ENCODE measurements around the gene RANBP17. TPM values are rescaled to one million over a fixed set of nuclear protein-coding genes. Genes with fewer than 3 reads are reported as not detected.

Gene RANBP17
- total RNA-seq, 2 experiments from 2014 or later, result not detected

GRCh38 chr5:171312129-171312974, 450.5 kb downstream of the RANBP17 start:
- ATAC-seq (ENCODE audit: poor library complexity) (no peak), DNase-seq (no peak)
- no peaks in the 10 kb centered on the region for H3K9me3 Mint-ChIP-seq
- peaks cover 69 to 85% of the 10 kb centered on the region in 2 experiments for H3K27me3 ChIP-seq (ENCODE audit: control insufficient read depth in 1 of 2, insufficient read depth in 2 of 2, low read length in 2 of 2)
- H3K4me3 ChIP-seq (ENCODE audit: low read length), result no peak overlapping the region
- ChIA-PET POLR2A (no interaction called here), CTCF (no interaction called here)
- no peaks in the 10 kb centered on the region for H3K36me3 Mint-ChIP-seq (ENCODE audit: low read depth)
- H3K4me3 Mint-ChIP-seq, result no peak overlapping the region
- no peak overlapping the region for H3K27ac Mint-ChIP-seq
- peaks cover 18% of the 10 kb centered on the region for H3K4me1 Mint-ChIP-seq (ENCODE audit: low read depth)
- H3K27ac ChIP-seq (ENCODE audit: low read depth in 1 of 2, low read length in 2 of 2), result no peak overlapping the region
- no peaks in the 10 kb centered on the region for H3K36me3 ChIP-seq (ENCODE audit: insufficient read depth, low read length)
- TF ChIP-seq CTCF (IDR thresholded peaks at IDR 0.05), result no peak
- peaks cover 0 to 53% of the 10 kb centered on the region in 2 experiments for H3K9me3 ChIP-seq (ENCODE audit: control insufficient read depth in 1 of 2, insufficient read depth in 1 of 2, low read length in 2 of 2)
- H3K27me3 Mint-ChIP-seq, result peaks cover 63% of the 10 kb centered on the region
- H3K4me1 ChIP-seq (ENCODE audit: insufficient read depth, low read length), result peaks cover 46% of the 10 kb centered on the region
- intact Hi-C loops (cut with DNase I, micrococcal nuclease), result no loop called here

- H3K27ac ChIP-seq (ENCODE audit: low read depth in 1 of 2, low read length in 2 of 2), result no peak overlapping the region
- intact Hi-C loops (cut with DNase I, micrococcal nuclease), result no loop called here
- peaks cover 0 to 47% of the 10 kb centered on the region in 2 experiments for H3K9me3 ChIP-seq (ENCODE audit: control insufficient read depth in 1 of 2, insufficient read depth in 1 of 2, low read length in 2 of 2)
- Mint-ChIP-seq H3K9me3 (no peaks in the 10 kb centered on the region), H3K27me3 (peaks cover 67% of the 10 kb centered on the region), H3K27ac (no peak overlapping the region), H3K36me3 (ENCODE audit: low read depth) (no peaks in the 10 kb centered on the region), H3K4me1 (ENCODE audit: low read depth) (peaks cover 18% of the 10 kb centered on the region), H3K4me3 (peak overlapping the region; percentile 20)
- ChIA-PET POLR2A (no interaction called here), CTCF (no interaction called here)
- peaks cover 66 to 85% of the 10 kb centered on the region in 2 experiments for H3K27me3 ChIP-seq (ENCODE audit: control insufficient read depth in 1 of 2, insufficient read depth in 2 of 2, low read length in 2 of 2)
- ATAC-seq (ENCODE audit: poor library complexity) (no peak), DNase-seq (no peak)
- no peak for TF ChIP-seq CTCF (IDR thresholded peaks at IDR 0.05)
- peaks cover 46% of the 10 kb centered on the region for H3K4me1 ChIP-seq (ENCODE audit: insufficient read depth, low read length)
- no peak overlapping the region for H3K4me3 ChIP-seq (ENCODE audit: low read length)
- H3K36me3 ChIP-seq (ENCODE audit: insufficient read depth, low read length), result no peaks in the 10 kb centered on the region
Measured at GRCh38 chr5:171313481-171314206, 451.8 kb downstream of the RANBP17 start.

- Histone ChIP-seq H3K36me3 (ENCODE audit: insufficient read depth, low read length) (no peaks in the 10 kb centered on the region), H3K4me3 (ENCODE audit: low read length) (no peak overlapping the region), H3K4me1 (ENCODE audit: insufficient read depth, low read length) (peaks cover 42% of the 10 kb centered on the region), H3K27ac (ENCODE audit: low read depth in 1 of 2, low read length in 2 of 2) (no peak overlapping the region), H3K9me3 (ENCODE audit: control insufficient read depth in 1 of 2, insufficient read depth in 1 of 2, low read length in 2 of 2) (peaks cover 0 to 40% of the 10 kb centered on the region in 2 experiments), H3K27me3 (ENCODE audit: control insufficient read depth in 1 of 2, insufficient read depth in 2 of 2, low read length in 2 of 2) (peaks cover 71 to 86% of the 10 kb centered on the region in 2 experiments)
- no peak for TF ChIP-seq CTCF (IDR thresholded peaks at IDR 0.05)
- H3K4me3 Mint-ChIP-seq, result no peak overlapping the region
- CTCF ChIA-PET, result no interaction called here
- no peak overlapping the region for H3K27ac Mint-ChIP-seq
- POLR2A ChIA-PET, result no interaction called here
- DNase-seq, result no peak
- intact Hi-C loops (cut with DNase I, micrococcal nuclease), result no loop called here
- H3K9me3 Mint-ChIP-seq, result no peaks in the 10 kb centered on the region
- H3K4me1 Mint-ChIP-seq (ENCODE audit: low read depth), result peaks cover 18% of the 10 kb centered on the region
- no peaks in the 10 kb centered on the region for H3K36me3 Mint-ChIP-seq (ENCODE audit: low read depth)
- peaks cover 73% of the 10 kb centered on the region for H3K27me3 Mint-ChIP-seq
- ATAC-seq (ENCODE audit: poor library complexity), result no peak
Measured at GRCh38 chr5:171314728-171315385, 453.0 kb downstream of the RANBP17 start.

Measured in CD4-positive, alpha-beta T cell (primary cell).